Epithelial cell of esophagus (primary cell): ENCODE results near the gene LRRC25.

Experiments used
- DNase-seq: peaks from one replicate; pipeline ENCODE4 v3.0.0; 2010; ENCODE audit warnings: low read depth
- H3K4me3 ChIP-seq: 2 replicates; pipeline ENCODE4 v1.5.1; 2011; ENCODE audit warnings: mild to moderate bottlenecking, low read length, control low read depth
- CTCF ChIP-seq: IDR thresholded peaks from 2 replicates; pipeline ENCODE4 v1.5.1; 2011; ENCODE audit warnings: low read depth, mild to moderate bottlenecking, low read length, control low read depth, inconsistent platforms; ENCODE audit not compliant: insufficient read depth; ENCODE audit errors: missing control alignments

The LRRC25 gene

DNA sequence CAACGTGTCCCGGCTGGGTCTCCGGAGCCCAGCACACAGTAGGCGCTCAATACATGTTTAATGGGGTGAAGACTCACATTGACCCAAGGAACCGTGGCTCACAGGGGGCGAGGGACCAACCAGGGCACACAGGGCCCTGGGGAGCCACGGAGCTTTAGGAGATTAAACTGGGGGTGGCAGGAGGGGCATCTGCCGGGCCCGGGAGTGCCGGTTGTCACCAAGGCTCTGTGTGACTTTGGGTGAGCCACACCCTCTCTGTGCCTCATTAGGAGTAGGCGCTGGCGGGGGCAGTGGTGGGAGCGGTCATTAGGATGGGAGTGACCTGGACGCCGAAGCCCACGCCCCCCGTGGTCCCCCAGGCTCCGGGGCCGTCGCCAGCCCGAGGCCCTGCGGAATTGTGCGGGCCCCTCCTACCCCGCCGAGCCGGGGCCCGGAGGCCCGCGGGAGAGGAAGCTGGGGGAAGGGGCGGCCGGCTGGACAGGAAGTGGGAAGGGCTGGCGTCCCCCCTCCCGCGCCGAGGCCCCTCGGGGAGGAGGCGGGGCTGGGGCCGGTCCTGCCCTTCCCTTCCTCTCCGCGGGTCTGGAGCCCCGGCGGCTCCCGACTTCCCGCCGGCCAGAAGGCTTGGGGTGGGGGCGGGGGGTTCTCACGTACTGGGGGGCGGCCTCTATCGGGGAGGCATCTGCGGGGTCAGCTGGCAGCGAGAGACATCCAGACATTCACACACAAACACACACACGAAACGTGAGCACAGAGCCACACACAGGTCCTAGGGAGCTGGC lies 20.0 kb upstream of the LRRC25 start:
- no peak for TF ChIP-seq CTCF
- no peak for DNase-seq

GRCh38 chr19:18416778-18417249 lies 19.4 kb upstream of the LRRC25 start:
- DNase-seq, result peak; percentile 51
- no peak for TF ChIP-seq CTCF
- peak overlapping the region; percentile 25 for H3K4me3 ChIP-seq

More for the DNA sequence above, 20.0 kb upstream of the LRRC25 start:
- H3K4me3 ChIP-seq, result peak overlapping the region; percentile 25

DNA sequence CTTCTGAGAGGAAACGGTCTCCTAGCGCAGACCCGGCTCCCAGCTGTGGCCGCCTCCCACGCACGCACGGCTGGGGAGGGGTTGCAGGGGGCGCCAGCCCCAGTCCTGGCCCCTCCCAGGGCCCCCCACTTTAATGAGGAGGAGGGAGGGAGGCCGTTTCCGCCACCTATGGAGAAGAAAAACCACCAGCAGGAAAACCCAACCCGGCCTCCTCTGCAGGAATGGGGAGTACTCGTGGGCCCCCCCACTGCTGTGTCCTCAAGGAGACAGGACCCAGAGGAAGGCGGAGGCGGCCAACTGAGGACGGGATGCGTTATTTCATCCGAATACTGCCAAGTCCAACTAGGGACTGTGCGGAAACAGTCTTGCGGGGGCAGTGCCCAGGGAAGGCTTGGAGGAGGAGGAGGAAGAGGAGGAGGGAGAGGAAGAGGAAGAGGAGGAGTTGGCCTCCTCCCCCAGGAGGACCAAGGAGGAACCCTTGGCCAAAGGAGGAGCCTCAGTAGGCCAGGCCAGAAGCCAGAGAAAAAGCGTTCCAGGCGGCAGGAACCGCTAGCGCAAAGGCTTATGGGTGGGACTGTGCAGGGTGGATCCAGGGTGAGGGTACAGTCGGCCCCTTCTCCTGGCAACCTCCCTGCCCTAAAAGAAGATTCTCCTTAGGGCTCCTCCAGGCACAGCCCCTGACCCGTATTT lies 17.9 kb upstream of the LRRC25 start:
- TF ChIP-seq CTCF, result no peak
- no peak overlapping the region for H3K4me3 ChIP-seq
- DNase-seq, result no peak

DNA sequence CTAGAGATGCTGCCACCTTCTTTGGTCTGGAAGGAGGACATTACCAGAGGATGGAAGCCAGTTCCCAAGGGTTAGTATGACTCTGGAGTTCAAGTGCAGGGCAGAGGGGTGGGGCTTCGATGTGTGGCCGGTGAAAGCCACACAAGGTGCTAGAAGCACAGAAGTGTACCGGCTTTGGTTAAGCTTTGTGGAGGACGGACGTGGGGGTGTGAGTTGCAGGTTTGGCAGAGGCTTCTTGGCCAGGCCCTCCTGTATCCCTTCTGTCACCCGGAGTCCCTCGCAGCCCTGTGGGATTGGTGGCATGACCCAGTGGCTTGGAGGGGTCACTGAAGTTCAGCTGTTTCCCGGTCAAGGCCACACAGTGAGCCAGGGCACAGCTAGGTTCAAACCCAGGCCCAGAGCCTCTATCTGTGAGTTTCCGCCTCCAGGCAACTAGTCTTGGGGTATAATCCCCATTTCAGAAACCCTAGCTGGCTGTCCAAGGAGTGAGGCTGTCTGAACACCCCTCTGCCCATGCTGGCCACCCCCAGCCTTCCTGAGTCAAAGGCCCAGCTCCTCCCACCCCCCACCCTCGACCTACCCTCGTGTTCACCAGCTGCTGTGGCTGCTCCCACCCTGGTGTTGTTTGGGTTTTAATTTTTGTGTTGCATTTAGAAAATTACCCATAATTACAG lies 17.2 kb upstream of the LRRC25 start:
- TF ChIP-seq CTCF, result no peak
- no peak for DNase-seq
- H3K4me3 ChIP-seq, result no peak overlapping the region

GRCh38 chr19:18412610-18413239 lies 15.3 kb upstream of the LRRC25 start:
- no peak for TF ChIP-seq CTCF
- DNase-seq, result no peak
- H3K4me3 ChIP-seq, result no peak overlapping the region

- no peak overlapping the region for H3K4me3 ChIP-seq
- no peak for DNase-seq
- TF ChIP-seq CTCF, result peak; percentile 20
Measured at GRCh38 chr19:18408053-18408476, 10.6 kb upstream of the LRRC25 start.
